GM19468 (cell line): ENCODE results near the gene KIF4A.

Experiments used
- ATAC-seq: cut with Tn5 transposase; IDR thresholded peaks from one replicate; pipeline ENCODE4 v1.9.1; 2021; ENCODE audit warnings: mild to moderate bottlenecking, moderate library complexity, moderate number of reproducible peaks; ENCODE audit not compliant: unreplicated experiment; ENCODE audit errors: extremely low read depth

KIF4A gene

DNA sequence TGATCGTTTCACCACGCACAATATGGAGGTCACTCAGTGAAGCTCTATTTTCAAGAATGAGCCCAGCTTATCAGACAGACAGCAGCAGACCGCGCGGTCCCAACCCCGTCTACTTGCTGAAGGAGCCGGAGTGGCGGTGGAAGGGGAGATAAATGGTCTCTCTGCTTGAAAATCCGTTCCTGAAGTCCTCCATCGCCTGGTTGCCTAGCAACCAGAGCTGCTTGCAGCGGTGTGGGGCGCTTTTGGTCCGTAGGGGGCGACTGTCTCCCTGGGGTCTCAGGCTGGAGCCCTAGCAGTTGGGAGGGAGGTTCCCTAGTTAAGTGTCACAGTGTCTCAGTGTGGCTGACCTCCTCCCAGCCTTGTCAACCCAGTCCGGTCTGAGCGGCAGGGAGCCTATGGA, 146.4 kb downstream of the KIF4A start:
- no peak for ATAC-seq

DNA sequence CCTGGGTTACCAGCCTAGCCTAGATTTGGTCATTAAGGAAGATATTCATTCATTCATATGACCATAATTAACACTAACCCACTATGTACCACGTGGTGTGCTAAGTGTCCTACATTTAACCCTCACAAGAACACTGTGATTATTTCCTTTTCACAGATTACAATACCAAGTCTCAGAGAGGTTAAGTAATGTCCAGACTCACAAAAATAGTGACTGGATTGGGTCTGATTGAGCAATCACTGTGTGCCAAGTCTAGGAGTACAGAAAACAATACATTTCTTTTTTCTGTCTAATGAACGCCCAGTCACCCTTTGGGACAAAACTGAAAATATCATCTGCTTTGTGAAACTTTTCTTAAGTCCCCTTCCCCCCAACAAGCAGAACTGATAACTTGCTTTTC, 147.1 kb downstream of the KIF4A start:
- no peak for ATAC-seq

DNA sequence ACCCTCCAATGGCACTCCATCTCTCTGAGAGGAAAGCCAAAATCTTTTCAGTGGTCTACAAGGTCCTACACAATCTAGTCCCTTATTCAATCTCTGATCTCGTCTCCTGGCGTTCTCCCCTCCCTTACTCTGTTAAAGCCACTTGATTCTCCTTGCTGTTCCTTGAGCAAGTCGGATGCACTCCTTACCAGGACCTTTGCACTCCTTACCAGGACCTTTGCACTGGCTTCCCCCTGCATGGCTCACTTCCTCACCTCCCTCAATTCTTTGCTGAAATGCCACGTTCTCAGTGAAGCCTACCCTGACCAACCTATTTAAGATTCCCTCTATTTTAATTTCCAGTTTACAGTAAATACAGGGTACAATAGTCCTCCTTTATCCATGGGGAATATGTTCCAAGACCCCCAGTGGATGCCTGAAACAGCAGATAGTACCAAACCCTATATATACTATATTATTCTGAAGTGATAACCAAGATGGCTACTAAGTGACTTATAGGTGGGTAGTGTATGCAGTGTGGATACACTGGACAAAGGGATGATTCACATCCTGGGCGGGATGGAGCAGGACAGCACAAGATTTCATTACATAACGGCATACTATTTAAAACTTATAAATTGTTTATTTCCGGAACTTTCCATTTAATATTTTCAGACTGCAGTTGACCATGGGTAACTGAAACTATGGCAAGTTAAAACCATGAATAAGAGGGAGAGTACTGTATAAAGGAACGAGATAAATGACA, 148.2 kb downstream of the KIF4A start:
- ATAC-seq = no peak

DNA sequence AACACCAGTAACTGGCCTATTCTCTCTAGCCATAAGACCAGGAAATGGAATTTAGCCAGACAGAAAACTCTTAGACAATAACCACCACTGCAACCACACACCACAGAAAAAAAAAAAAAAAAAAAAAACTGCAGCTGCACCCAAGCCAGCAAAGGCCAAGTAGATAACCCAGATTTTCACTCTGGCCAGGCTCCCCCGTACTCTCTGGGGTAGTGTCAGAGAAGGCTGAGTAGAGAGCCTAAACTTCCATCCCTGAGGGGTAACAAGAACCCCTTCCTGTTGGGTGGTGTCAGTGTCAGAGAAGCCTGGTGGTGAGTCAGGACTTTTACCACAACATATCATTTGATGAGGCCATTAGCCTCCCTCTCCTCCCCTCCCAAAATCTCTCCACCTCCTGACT, 149.1 kb downstream of the KIF4A start:
- ATAC-seq = no peak

DNA sequence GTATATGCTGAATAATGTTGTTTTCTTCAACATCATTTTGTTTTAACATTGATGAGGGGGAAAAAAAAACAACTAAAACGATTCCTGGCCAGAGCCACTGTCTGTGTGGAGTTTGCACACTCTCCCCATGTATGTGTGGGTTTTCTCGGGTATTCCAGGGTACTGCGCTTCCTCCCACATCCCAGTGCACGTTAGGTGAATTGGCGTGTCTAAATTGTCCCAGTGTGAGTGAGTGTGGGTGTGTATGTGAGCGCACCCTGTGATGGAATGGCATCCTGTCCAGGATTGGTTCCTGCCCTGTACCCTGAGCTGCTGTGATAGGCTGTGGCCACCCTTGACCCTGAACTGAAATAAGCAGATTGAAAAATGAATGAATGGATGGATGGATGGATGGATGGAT, 152.3 kb downstream of the KIF4A start:
- no peak for ATAC-seq

DNA sequence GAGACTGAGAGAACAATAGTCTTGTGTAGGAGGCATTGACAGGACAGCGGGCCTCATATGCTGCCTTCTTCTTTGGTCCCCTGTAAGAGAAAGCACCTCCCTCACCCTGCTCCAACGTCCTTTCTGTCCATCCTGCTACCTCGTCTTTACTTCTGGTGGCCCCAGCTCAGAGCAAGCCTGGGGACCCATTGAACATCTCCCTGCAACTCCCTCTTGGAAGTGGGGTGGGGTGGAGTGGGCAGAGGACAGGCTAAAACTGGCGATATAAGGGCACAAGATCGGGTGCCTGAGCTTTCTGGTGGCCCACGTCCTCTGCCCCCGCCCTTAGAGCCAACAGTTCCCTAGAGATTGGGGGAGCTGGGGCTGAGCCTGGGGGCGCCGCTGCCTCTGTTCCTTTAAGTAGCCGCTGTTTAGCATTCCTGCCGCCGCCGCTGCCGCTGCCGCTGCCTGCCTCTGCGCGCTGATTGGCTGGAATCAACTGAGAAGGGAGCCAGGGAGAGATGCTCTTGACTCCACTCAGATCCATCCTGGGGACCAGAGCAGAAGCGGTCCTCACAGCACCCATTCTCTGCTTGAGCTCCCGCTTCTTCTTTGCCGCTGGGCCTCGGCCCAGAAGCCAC, 154.5 kb downstream of the KIF4A start, which contains the start of gene DLG3:
TSS of gene DLG3 (plus strand) at position 510 of the 620 bp plus-strand sequence. CDS start 367 bp downstream, outside the sequence.
- no peak for ATAC-seq

DNA sequence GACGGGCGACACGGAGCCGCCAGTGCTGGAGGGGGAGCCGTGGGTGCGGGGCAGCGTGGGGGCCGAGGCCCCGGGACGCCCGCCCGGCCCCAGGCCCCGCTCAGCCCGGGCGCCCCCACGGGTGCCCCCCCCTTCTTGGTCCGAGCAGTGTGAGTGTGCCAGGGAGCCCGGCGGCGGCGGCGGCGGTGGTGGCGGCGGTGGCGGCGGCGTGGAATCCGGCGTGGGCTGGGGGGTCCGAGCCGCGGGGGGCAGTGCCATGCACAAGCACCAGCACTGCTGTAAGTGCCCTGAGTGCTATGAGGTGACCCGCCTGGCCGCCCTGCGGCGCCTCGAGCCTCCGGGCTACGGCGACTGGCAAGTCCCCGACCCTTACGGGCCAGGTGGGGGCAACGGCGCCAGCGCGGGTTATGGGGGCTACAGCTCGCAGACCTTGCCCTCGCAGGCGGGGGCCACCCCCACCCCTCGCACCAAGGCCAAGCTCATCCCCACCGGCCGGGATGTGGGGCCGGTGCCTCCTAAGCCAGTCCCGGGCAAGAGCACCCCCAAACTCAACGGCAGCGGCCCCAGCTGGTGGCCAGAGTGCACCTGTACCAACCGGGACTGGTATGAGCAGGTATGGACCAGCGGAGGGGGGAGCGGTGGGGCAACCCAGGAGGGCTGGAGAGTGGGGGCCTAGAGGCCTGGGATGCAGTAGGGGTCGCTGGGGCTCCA, 155.2 kb downstream of the KIF4A start:
- no peak for ATAC-seq

DNA sequence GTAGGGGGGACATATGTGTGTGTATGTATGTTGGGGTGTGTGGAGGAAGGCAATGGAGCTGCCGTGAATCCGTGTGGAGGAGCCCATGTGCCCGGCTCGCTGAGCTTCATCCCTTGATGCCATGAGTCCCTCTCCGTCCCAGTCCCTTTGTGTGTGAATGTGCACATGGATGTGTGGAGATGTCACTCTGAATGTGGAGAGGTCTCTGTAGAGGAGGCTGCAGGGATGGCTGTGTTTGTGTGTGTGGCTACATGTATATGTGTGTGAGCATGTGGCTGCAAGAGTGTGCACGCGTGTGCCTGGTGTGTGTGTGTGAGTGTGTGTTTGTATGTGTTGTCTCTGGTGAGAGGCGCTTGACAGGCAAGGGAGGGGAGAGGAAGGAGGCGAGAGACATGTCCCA, 156.0 kb downstream of the KIF4A start:
- no peak for ATAC-seq

DNA sequence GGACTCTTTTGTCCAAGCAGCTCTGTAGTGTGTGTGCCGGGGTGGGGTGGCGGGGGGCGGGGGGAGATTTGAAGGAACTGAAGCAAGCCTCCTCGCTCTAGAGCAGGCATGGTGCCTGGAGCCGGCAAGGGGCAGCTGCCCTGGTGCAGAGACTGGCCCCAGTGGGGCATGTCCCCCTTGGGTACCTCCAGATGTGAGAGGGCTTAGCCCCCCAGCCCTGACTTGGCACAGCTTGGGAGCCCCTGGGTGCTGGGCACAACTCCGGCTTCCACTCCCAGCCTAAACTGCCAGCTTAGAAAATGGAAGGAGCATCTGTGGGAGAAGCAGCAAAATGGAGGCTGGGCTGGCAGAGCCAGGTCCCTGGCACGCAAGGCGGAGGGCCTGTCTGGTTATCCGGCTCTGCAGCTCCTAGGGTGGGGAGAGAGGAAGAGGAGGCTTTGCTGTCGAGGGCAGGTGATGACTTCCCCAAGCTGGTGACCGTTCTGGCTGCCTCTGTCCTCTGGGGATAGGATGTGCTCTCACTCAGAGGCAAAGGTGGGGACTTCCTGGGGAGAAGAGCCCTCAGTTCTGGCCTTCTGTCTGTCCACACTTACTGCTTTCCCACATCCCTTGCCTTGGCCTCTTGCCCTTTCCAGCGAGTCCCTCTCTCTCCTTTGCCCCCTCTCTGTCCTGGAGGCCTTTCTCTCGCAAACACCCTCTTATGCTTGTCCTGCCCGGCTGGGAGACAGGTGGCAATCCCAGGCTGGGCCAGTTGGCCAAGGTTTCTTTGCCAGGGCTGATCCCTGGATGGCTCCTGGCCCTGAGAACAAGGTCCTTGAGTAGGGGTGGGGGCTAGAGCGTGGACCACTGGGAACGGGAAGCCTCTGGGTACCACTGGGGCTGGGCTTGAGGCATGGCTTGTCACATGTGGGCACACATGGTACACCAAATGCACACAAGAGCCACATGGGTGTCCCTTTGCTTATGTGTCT, 156.8 kb downstream of the KIF4A start:
- ATAC-seq = no peak

DNA sequence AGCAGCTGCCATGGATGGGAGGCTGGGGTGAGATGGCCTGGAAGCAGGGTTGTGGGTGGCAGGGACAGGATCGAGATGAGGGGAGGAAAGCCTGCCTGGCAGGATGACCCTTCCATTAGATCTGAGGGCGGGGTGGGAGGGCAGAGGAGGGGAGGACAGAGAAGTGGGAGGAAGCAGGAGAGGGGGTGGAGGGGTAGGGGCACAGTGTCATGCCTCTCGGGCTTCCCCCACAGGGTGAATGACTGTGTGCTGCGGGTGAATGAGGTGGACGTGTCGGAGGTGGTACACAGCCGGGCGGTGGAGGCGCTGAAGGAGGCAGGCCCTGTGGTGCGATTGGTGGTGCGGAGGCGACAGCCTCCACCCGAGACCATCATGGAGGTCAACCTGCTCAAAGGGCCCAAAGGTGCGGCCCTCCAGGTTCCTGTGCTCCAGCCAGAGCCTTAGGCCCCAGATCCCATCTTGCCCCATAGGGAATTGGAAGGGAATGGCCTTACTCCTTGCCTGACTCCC, 159.6 kb downstream of the KIF4A start:
- ATAC-seq = no peak

DNA sequence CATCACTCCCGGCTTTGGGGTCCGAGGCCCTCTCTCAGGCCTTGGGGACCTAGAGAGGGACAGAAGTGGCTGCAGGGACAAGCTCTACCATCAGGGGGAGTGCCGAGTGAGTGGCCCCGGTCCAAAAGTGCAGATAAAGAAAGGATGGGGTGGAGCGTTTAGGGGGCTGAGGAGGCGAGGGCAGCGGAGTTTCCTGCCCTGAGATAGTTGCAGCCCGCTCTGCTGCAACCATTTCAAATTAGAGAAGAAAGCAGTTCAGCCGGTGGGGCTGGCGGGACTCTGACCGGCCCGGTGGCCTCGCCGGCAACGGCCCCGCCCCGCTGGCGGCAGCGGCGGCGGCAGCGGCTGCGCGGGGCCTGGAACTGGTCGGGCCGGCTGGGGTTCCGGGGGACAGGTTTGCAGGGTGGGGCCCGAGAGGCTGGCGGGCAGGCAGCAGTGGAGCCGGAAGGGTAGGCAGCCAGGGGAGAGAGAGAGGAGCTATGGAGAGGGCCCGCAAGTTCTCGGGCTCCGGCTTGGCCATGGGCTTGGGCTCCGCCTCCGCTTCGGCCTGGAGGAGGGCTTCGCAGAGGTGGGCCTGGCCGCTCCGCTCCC, 162.3 kb downstream of the KIF4A start:
- ATAC-seq = no peak

DNA sequence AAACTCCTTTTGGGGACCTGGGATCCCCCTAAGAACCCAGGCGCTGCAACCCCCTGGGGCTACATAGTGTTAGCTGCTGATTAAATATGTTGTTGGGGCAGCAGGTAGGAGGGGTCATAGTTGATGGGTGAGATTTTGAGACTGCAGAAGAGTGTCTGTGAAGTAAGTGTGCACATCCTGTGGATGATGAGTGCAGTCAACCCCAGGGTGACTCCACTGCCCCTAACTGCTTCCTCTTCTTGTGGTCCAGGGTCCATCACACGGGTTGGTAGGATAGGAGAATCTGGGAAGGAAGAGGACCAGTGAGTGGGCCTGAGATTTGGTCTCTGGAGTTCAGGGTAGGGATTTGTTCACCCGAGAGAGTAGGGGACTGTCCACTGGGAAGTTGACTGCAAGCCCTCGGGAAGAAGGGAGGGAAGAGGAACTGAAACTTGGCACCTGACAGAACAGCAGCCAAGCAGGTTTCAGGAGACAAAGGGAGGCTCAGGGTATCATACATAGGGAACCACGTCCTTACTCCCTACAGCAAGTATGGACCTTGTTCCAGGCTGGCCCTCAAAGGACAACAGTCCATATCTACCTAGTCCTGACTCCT, 163.2 kb downstream of the KIF4A start:
- no peak for ATAC-seq

DNA sequence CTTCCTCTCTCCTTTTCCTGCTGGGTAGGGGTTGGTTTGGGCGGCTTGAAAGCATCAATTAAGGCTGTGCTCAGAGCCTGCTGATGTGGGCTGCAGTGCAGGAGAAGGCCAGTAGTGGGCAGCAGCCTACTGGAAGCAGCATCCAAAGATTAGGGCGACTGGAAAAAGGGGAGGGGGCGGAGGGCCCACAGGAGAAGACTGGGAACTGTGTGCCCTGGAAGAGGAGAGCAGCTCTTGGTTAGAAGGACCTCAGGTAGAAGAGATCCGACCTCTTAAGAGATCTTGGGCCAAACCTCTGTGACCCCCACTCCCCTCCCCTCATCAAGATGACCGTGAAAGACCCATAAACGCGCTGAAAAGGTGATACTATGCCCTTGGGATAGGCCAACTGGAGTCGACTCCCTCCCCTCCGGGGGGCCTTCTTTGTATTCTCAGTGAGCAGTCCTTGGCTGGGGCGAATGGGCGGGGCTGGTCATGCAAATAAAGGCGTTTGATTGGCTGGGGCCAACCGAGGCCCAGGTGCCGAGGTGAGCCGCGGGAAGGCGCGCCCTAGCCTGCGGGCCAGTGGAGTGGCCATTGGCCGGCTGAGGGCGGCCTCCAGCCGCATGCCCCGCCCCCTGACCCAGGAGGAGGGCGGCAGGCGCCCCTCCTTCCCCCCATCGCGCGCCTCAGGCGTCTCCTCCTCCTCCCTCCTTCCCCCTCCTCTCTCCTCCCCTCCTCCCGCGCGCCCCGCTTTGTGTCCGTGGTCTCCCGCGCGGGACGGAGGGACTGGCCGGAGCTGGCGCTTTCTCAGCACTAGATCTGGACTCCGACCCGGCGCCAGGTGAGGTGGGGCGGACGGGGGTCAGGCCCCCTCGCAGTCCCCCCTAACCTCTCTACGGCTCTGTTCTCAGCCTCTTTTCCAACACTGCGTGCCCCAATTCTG, 164.8 kb downstream of the KIF4A start:
- no peak for ATAC-seq

DNA sequence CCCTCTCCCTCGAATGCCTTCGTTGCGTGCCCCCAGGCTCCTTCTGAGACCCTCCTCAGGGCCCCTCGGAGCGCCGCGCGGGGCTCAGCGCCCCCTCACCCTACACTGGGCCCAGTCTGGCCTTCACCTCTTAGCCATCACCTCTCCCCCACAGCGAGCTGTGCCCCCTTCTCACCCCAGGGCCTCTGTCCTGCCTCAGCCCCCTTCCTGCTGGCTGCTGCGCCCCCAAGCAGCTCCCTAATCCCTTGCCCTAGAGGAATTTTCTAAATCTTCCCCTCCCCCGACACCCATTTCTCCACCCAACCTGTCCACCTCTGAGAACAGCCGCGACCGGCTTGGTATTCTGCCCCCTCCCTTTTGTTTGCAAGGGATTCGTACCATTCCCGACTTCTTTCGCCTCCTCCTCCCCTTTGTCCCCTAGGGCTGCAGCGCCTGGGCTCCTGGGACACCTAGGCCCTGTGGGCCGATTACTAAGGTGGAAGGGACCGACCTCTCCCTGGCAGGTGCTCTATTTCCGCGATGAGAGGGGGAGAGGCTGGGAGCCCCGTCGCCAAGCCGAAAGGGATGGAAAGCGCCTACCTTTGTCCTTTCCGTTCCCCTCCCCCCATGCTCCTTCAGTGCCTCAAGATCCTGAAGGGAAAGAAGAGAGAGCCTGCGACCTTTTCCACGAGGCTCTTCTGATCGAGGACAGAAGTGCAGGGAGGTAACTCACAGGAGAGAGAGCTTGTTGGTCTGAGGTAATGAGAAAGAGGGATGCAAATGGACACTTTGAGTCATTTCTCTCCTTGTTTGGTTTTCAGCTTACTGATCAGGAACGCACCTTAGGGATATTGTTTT, 165.7 kb downstream of the KIF4A start:
- ATAC-seq = peak; percentile 11

DNA sequence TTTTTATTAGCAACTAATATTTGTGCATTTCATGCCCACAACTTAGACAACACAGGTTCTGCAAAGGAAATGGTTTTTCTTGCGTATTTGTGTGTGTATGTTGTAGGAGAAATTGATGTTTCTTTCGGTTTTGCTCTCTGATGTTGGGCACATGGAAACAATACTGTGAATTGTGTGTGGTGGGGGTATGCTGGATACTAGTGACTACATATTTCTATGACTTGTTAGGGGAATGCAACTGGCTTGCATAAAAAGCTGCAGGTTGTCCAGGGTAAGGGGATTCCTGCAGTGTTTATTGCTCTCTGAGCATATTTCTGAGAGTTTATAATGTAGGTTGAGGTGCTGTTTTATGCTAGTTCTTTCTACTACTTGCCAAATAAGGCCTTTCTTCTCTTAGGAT, 166.4 kb downstream of the KIF4A start:
- peak; percentile 11 for ATAC-seq

DNA sequence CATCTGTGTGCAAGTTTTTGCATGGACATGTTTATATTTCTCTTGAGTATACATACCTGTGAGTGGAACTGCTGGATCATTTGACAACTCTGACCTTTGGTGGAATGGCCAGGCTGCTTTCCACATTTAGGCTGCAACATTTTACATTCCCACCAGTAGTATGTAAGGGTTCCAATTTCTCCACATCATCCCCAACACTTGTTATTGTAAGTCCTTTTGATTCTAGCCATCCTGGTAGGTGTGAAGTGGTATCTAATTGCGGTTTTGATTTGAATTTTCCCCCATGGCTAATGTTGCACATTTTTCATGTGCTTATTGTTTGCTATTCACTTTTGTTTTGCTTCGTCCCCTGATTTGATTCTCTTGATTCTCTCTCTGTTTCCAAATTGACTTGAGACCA, 171.1 kb downstream of the KIF4A start:
- no peak for ATAC-seq

DNA sequence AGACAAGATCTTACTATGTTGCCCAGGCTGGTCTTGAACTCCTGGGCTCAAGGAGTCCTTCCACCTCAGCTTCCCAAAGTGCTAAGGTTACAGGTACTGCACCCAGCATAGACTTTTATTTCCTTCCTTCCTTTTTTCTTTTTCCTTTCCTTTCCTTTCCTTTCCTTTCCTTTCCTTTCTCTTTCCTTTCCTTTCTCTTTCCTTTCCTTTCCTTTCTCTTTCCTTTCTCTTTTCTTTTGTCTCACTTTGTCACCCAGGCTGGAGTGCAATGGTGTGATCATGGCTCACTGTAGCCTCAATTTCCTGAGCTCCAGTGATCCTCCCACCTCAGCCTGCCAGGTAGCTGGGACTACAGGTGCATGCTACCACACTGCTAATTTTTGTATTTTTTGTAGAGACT, 174.1 kb downstream of the KIF4A start:
- no peak for ATAC-seq
